Duodenal mucosa (tissue), 2 donors: ENCODE data around the gene OLA1.

Experiments
- H3K27ac ChIP-seq: one replicate; pipeline ENCODE4 v1.7.0; 2013; ENCODE audit warnings: low read depth, low read length
- H3K27me3 ChIP-seq, 2 donors: one replicate each; pipeline ENCODE4 v1.7.0; 2013; ENCODE audit warnings: low read length in 2 of 2, control low read depth in 1 of 2; ENCODE audit not compliant: insufficient read depth in 2 of 2, control insufficient read depth in 1 of 2
- H3K36me3 ChIP-seq, 2 donors: one replicate each; pipeline ENCODE4 v1.7.0; 2013; ENCODE audit warnings: low read length in 2 of 2, control low read depth in 1 of 2; ENCODE audit not compliant: insufficient read depth in 2 of 2, control insufficient read depth in 1 of 2
- H3K4me1 ChIP-seq, 2 donors: one replicate each; pipeline ENCODE4 v1.7.0; 2013; ENCODE audit warnings: low read length in 2 of 2, control low read depth in 1 of 2; ENCODE audit not compliant: insufficient read depth in 2 of 2, control insufficient read depth in 1 of 2
- H3K4me3 ChIP-seq, 2 donors: one replicate each; pipeline ENCODE4 v1.7.0; 2013; ENCODE audit warnings: low read length in 2 of 2, low read depth in 1 of 2
- H3K9ac ChIP-seq, 2 donors: one replicate each; pipeline ENCODE4 v1.7.0; 2013; ENCODE audit warnings: low read length in 2 of 2, low read depth in 1 of 2
- H3K9me3 ChIP-seq, 2 donors: one replicate each; pipeline ENCODE4 v1.7.0; 2013; ENCODE audit warnings: low read length in 2 of 2, control low read depth in 1 of 2; ENCODE audit not compliant: control insufficient read depth in 1 of 2

Gene OLA1

DNA sequence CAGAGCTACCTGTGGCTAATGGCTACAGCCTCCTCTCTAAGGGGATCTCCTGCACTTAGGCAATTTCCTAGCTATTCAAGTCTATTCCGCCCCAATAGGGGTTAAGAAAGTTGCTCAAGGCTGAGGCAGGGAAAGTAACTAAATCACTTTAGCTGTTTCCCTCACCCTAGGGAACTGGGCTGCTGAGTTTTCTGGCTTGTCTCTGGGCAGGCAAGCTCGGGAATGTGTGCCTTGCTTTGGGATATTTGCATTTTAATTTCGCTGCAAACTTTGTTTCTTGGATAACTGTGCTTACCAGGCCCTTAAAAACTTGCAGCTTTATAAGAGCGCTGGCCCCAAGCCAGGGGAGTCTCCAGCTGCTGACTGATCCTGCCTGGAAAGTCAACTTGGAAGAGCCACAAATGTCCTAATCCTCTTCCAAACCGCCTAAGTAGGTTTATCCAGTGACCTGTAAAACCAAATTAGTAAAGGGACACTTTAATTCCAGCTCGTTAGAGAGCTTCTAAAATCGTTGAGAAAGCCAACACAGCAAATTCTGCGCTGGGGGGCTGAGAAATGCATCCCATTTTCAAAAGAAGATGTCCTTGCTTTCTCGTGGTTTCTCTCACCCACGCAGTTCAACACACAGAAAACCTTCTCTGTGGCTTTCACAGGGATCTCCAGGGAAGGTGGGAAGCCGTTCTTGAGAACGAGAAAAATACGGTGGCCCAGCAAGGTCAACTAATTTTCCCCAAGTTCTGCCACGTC is 223.6 kb downstream of the OLA1 start:
- no peaks in the 10 kb centered on the region for H3K27me3 ChIP-seq
- no peak overlapping the region for H3K4me3 ChIP-seq
- H3K9ac ChIP-seq, result no peak overlapping the region
- H3K27ac ChIP-seq, result peak overlapping the region; percentile 57
- H3K9me3 ChIP-seq, result no peaks in the 10 kb centered on the region
- H3K4me1 ChIP-seq, result peaks cover 11 to 15% of the 10 kb centered on the region in 2 donors
- no peaks in the 10 kb centered on the region for H3K36me3 ChIP-seq

GRCh38 chr2:174023591-174024523 is 224.5 kb downstream of the OLA1 start:
- peak overlapping the region; percentile 58 for H3K27ac ChIP-seq
- no peaks in the 10 kb centered on the region for H3K36me3 ChIP-seq
- H3K9ac ChIP-seq, result no peak overlapping the region
- H3K4me3 ChIP-seq, result no peak overlapping the region
- H3K9me3 ChIP-seq, result no peaks in the 10 kb centered on the region
- H3K4me1 ChIP-seq, result peaks cover 11 to 15% of the 10 kb centered on the region in 2 donors
- no peaks in the 10 kb centered on the region for H3K27me3 ChIP-seq
